HG02759 (cell line): ENCODE results near the gene SHC2.

ENCODE experiments used
- ATAC-seq: cut with Tn5 transposase; IDR thresholded peaks from one replicate; pipeline ENCODE4 v1.9.1; 2021; ENCODE audit warnings: mild to moderate bottlenecking, moderate library complexity; ENCODE audit not compliant: unreplicated experiment

The SHC2 gene

GRCh38 chr19:472005-472858 is 11.4 kb upstream of the SHC2 start:
- no peak for ATAC-seq

GRCh38 chr19:470701-471100 is 9.9 kb upstream of the SHC2 start:
- no peak for ATAC-seq

- no peak for ATAC-seq
Measured at GRCh38 chr19:469833-470232, 9.0 kb upstream of the SHC2 start.

GRCh38 chr19:468587-469256 is 7.9 kb upstream of the SHC2 start:
- ATAC-seq = no peak

- ATAC-seq = no peak
Measured at GRCh38 chr19:467554-467953, 6.7 kb upstream of the SHC2 start.

GRCh38 chr19:465056-465816 is 4.4 kb upstream of the SHC2 start:
- no peak for ATAC-seq

GRCh38 chr19:464208-464545 is 3.3 kb upstream of the SHC2 start:
- ATAC-seq = no peak

- ATAC-seq = no peak
Measured at GRCh38 chr19:463483-464207, 2.8 kb upstream of the SHC2 start.

- no peak for ATAC-seq
Measured at GRCh38 chr19:461721-462551, 1.1 kb upstream of the SHC2 start.

- ATAC-seq = no peak
Measured at GRCh38 chr19:459724-460511, 915 bp downstream of the SHC2 start.

- no peak for ATAC-seq
Measured at GRCh38 chr19:458091-459042, 2.5 kb downstream of the SHC2 start.

- ATAC-seq = no peak
Measured at GRCh38 chr19:457636-458035, 3.2 kb downstream of the SHC2 start.

GRCh38 chr19:456547-457110 is 4.2 kb downstream of the SHC2 start:
- no peak for ATAC-seq

- no peak for ATAC-seq
Measured at GRCh38 chr19:455851-456546, 4.8 kb downstream of the SHC2 start.

GRCh38 chr19:455031-455705 is 5.7 kb downstream of the SHC2 start:
- no peak for ATAC-seq

GRCh38 chr19:453606-454005 is 7.2 kb downstream of the SHC2 start:
- ATAC-seq = no peak

GRCh38 chr19:452829-453228 is 8.0 kb downstream of the SHC2 start:
- ATAC-seq = no peak
